Fibroblast of villous mesenchyme (primary cell): ENCODE measurements around the gene MED8. TPM values are rescaled to one million over a fixed set of nuclear protein-coding genes. Genes with fewer than 3 reads are reported as not detected.
A peak's percentile ranks its signal among the peaks of the same experiment; 100 is the strongest.
"Not testable (repeated sequence)": the region's sequence is repeated elsewhere in the genome, so short reads cannot be mapped to it uniquely, and the experiment has no call there.

Experiments
- DNase-seq: peaks from one replicate; pipeline ENCODE4 v3.0.0-alpha.2; 2010; ENCODE audit warnings: low read depth
- H3K4me3 ChIP-seq: 2 replicates; pipeline ENCODE4 v1.5.1; 2011; ENCODE audit warnings: low read depth, mild to moderate bottlenecking, low read length
- CTCF ChIP-seq: IDR thresholded peaks from 2 replicates; pipeline ENCODE4 v1.5.1; 2012; ENCODE audit warnings: low read depth, mild to moderate bottlenecking, low read length; ENCODE audit not compliant: insufficient read depth
- total RNA-seq: library from RNA; depleted of rRNA; stranded (reverse); fragments of >200 nt; gene quantifications from 2 replicates; pipeline ENCODE4 v1.2.3, GENCODE V29; 2012

The MED8 gene
- total RNA-seq, 1 donor: 79.5 TPM

- no peak for DNase-seq
- no peak for TF ChIP-seq CTCF
- no peak overlapping the region for H3K4me3 ChIP-seq
Observed at GRCh38 chr1:43377831-43378230, 11.8 kb downstream of the MED8 start.

GRCh38 chr1:43376723-43377235 is 12.8 kb downstream of the MED8 start:
- no peak for TF ChIP-seq CTCF
- no peak overlapping the region for H3K4me3 ChIP-seq
- DNase-seq: no peak

- no peak for TF ChIP-seq CTCF
- no peak overlapping the region for H3K4me3 ChIP-seq
- DNase-seq: peak; percentile 60
Observed at GRCh38 chr1:43373066-43373940, 16.3 kb downstream of the MED8 start.

- no peak overlapping the region for H3K4me3 ChIP-seq
- TF ChIP-seq CTCF: no peak
- no peak for DNase-seq
Observed at GRCh38 chr1:43372172-43372571, 17.4 kb downstream of the MED8 start.

DNA sequence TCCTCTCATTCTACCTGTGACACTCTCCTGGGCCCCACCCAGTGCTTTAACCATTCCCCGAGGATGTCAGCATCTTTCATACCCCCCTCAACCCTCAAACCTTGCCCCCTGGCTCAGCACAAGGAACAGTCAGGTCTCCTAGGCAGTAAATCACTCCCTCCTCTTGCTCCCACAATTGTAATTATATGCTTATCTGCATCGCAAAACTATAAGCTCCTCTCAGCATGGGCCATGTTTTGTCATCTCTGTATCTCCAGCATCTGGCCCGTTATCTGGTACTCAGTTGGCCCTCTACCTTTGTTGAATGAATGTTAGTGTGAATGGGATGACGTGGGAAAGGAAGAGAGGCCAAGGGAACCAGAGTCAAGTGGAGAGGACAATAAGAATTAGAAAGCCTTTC is 19.0 kb downstream of the MED8 start:
- no peak for DNase-seq
- no peak overlapping the region for H3K4me3 ChIP-seq
- no peak for TF ChIP-seq CTCF

DNA sequence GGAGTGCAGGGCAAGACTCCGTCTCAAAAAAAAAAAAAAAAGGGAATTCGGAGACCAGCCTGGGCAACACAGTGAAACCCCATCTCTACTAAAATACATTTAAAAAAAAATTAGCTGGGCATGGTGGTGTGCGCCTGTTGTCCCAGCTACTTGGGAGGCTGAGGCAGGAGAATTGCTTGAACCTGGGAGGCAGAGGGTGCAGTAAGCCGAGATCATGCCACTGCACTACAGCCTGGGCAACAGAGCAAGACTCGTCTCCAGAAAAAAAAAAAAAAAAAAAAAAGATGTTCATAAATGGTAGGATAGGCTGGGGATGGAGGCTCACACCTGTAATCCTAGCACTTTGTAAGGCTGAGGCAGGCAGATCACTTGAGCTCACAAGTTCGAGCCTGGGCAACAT is 19.8 kb downstream of the MED8 start:
- not testable (repeated sequence) for DNase-seq, H3K4me3 ChIP-seq

DNA sequence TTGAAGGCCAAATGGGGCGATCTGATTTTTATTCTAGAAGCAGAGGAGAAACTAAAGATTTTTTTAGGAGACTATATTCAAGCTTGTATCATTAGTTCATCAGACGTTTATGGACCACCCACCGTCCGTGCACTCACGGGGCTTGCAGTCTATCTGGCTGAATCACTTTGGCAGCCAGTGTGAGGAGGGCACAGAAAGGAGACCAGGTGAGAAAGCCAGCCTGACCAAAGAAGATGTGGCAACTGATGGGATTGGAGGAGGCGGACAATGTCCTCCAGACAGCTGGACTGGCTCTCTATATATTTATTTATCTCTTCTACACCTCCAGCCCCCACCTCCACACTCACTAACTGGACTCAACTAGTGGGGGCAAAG is 21.0 kb downstream of the MED8 start:
- peak overlapping the region; percentile 59 for H3K4me3 ChIP-seq
- TF ChIP-seq CTCF: no peak
- DNase-seq: no peak
